Peyer's patch (tissue), 4 donors: ENCODE results near the gene NBL1. TPM values are rescaled to one million over a fixed set of nuclear protein-coding genes. Genes with fewer than 3 reads are reported as not detected.
A peak's percentile ranks its signal among the peaks of the same experiment; 100 is the strongest.

ENCODE experiments used
- DNase-seq, 3 donors: peaks; one replicate each; pipeline ENCODE4 v3.0.0-alpha.2; 2017 to 2019
- H3K27ac ChIP-seq, 4 donors: fragments of 200-600 bp; sonication (generic); one replicate each; pipeline ENCODE4 v1.5.1; 2016 to 2019
- H3K27me3 ChIP-seq, 2 donors: fragments of 200-600 bp; sonication (generic); one replicate each; pipeline ENCODE4 v1.5.1; 2019
- H3K36me3 ChIP-seq, 3 donors: fragments of 200-600 bp; sonication (generic); one replicate each; pipeline ENCODE4 v1.5.1; 2016 to 2019
- H3K4me1 ChIP-seq, 4 donors: fragments of 200-600 bp; sonication (generic); one replicate each; pipeline ENCODE4 v1.5.1; 2016 to 2019
- H3K4me3 ChIP-seq, 4 donors: fragments of 200-600 bp; sonication (generic); 1 replicate in 3 of 4; 2 replicates in 1 of 4; pipeline ENCODE4 v1.5.1; 2016 to 2019; ENCODE audit warnings: mild to moderate bottlenecking in 1 of 4
- H3K9me3 ChIP-seq, 4 donors: fragments of 200-600 bp; sonication (generic); one replicate each; pipeline ENCODE4 v1.5.1; 2016 to 2019; ENCODE audit warnings: mild to moderate bottlenecking in 1 of 4
- CTCF ChIP-seq, 6 experiments: fragments of 450-650 bp in 4 of 6; fragments of 200-600 bp in 2 of 6; sonication (generic) in 1 of 6; IDR thresholded peaks; one replicate each; pipeline ENCODE4 v1.5.1; 2017 to 2019; ENCODE audit warnings: antibody characterized with exemption in 6 of 6, mild to moderate bottlenecking in 3 of 6, moderate library complexity in 1 of 6
- POLR2A ChIP-seq, 2 donors: fragments of 450-650 bp; IDR thresholded peaks; one replicate each; pipeline ENCODE4 v1.5.1; 2017; ENCODE audit warnings: antibody characterized with exemption in 2 of 2, mild to moderate bottlenecking in 2 of 2, moderate library complexity in 2 of 2
- total RNA-seq, 4 donors: library from RNA; depleted of rRNA; stranded (reverse); fragments of >200 nt; gene quantifications; one replicate each; pipeline ENCODE4 v1.1.0, GENCODE V29; 2016

The NBL1 gene
- 100 to 1,000 TPM; 187 to 348 (median 289) TPM for total RNA-seq

- Histone ChIP-seq H3K4me1 (peaks cover 0 to 48% (median 9%) of the 10 kb centered on the region in 4 donors), H3K27me3 (no peaks in the 10 kb centered on the region), H3K36me3 (no peaks in the 10 kb centered on the region), H3K27ac (peak within 1 kb of the TSS; percentile 75 to 99 (median 95)), H3K9me3 (no peaks in the 10 kb centered on the region), H3K4me3 (peak within 1 kb of the TSS; percentile 63 to 91 (median 80))
- TF ChIP-seq CTCF (IDR thresholded peaks at IDR 0.05) (peak in 2 of 6 experiments; percentile 1 to 11), POLR2A (IDR thresholded peaks at IDR 0.05) (peak in 1 of 2 donors; percentile 78)
- DNase-seq = peak; percentile 34 to 90 (median 84)
Observed at GRCh38 chr1:19643602-19644394, at the start of gene NBL1. Gene NBL1, plus strand, starts transcription at chr1:19644311. Its CDS starts 10,720 bp downstream, at chr1:19655031.

GRCh38 chr1:19596065-19596713 lies 47.9 kb upstream of the NBL1 start:
- Histone ChIP-seq H3K36me3 (peaks cover 0 to 7% (median 0%) of the 10 kb centered on the region in 3 donors), H3K9me3 (no peaks in the 10 kb centered on the region), H3K27ac (peak overlapping the region; percentile 97 to 99 (median 98)), H3K4me1 (peaks cover 0 to 49% (median 5%) of the 10 kb centered on the region in 4 donors), H3K4me3 (peak overlapping the region; percentile 78 to 96 (median 88)), H3K27me3 (no peaks in the 10 kb centered on the region)
- DNase-seq = no peak
- TF ChIP-seq POLR2A (IDR thresholded peaks at IDR 0.05) (no peak), CTCF (IDR thresholded peaks at IDR 0.05) (no peak)

- TF ChIP-seq CTCF (IDR thresholded peaks at IDR 0.05) (no peak), POLR2A (IDR thresholded peaks at IDR 0.05) (peak; percentile 79 to 82)
- DNase-seq = peak; percentile 95 to 99 (median 98)
- Histone ChIP-seq H3K4me3 (peak overlapping the region; percentile 78 to 96 (median 88)), H3K36me3 (peaks cover 0 to 8% (median 0%) of the 10 kb centered on the region in 3 donors), H3K9me3 (no peaks in the 10 kb centered on the region), H3K4me1 (peaks cover 0 to 48% (median 5%) of the 10 kb centered on the region in 4 donors), H3K27me3 (no peaks in the 10 kb centered on the region), H3K27ac (peak overlapping the region; percentile 97 to 99 (median 98))
Observed at GRCh38 chr1:19596714-19597495, 47.2 kb upstream of the NBL1 start.

- Histone ChIP-seq H3K27me3 (no peaks in the 10 kb centered on the region), H3K36me3 (peaks cover 0 to 8% (median 0%) of the 10 kb centered on the region in 3 donors), H3K27ac (peak overlapping the region; percentile 97 to 99 (median 98)), H3K4me3 (peak overlapping the region; percentile 78 to 96 (median 88)), H3K4me1 (peaks cover 0 to 45% (median 5%) of the 10 kb centered on the region in 4 donors), H3K9me3 (no peaks in the 10 kb centered on the region)
- DNase-seq = no peak
- no peak for TF ChIP-seq CTCF (IDR thresholded peaks at IDR 0.05)
Observed at GRCh38 chr1:19597496-19598309, 46.4 kb upstream of the NBL1 start.
